Measurements from ENCODE around the gene IQCC.

The IQCC gene

GRCh38 chr1:32194984-32195383, 10.5 kb upstream of the IQCC start:
- no peak overlapping the region for H3K4me3 ChIP-seq (ENCODE audit: low read depth, low read length)
- DNase-seq (ENCODE audit: low read depth) = no peak

DNA sequence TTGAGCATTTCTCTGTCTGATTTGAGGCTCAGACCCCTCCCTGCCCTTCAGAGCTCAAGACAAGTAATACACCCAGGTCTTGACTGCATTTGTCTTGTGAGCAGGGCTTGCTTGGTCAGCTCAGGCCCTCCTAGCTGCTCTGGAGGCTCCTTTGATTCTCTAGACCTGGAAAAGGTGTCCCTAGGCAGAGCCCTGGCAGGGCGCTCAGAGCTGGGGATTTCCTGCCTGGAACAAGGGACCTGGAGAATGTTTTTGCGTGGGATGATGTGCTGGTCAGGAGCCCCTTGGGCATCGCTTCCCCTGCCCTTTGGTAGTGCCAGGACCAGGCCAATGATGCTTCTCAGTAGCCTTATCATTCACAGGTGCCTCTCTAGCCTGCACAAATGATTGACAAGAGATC, 9.9 kb upstream of the IQCC start:
- H3K4me3 ChIP-seq (ENCODE audit: low read depth, low read length) = no peak overlapping the region
- DNase-seq (ENCODE audit: low read depth) = no peak

DNA sequence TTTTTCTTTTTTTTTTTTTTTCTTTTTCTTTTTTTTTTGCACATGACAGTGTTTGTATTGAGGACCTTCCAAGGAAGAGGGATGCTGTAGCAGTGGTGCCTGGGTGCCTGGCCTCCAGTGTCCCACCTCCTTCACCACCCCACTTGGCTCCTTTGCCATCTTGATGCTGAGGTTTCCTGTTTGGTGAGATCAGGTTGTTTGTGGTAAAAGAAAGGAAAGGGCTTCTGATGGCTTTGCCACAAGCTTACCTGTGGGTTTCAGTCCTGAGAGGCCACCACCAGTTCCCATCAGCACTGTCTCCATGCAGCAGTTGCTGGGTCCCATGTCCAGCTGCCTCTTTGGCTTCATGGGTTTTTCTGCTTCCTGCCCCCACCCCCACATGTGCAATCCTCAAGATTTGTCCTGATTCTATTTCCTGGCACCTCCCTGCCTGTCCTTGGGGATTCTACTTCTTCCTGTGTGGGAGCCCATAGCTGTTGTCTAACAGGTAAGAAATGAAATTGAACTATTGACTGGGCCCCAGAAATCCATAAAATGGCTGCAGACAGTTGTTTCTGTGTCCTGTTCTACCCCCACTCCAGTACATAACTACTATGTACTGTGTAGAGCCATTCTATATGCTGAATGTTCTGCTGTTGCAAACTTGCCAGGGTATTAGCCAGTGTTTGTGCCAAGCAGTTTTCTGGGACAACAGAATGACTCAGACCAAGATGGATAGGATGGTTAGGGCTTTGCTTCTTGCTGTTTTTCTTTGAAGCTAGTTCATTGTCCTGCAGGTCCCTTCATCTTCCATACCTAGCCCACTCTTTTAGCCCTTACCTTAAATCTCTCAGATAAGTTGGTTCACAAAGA, 9.3 kb upstream of the IQCC start:
- DNase-seq (ENCODE audit: low read depth) = no peak

DNA sequence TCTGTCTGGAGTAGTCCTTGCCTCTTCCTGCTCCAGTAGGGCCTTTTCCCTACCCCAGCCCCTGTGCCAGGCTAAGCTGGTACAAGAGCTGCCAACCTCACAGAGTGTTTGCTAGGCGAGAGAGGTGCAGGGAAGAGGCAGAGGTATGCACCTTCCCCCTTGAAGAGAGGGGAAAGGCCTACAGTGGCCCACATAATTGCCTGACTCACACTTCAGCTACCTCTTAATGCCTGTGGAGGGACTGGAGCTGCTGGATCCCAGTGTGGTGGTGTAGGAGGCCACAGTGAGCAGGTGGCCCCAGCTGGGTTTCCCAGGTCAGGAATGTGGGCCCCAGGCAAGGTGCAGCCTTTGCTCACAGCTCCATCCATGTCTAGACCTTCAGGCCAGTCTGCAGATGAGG, 8.4 kb upstream of the IQCC start:
- no peak for DNase-seq (ENCODE audit: low read depth)
- no peak overlapping the region for H3K4me3 ChIP-seq (ENCODE audit: low read depth, low read length)

More for the DNA sequence above, 9.3 kb upstream of the IQCC start:
- no peak overlapping the region for H3K4me3 ChIP-seq (ENCODE audit: low read depth, low read length)

DNA sequence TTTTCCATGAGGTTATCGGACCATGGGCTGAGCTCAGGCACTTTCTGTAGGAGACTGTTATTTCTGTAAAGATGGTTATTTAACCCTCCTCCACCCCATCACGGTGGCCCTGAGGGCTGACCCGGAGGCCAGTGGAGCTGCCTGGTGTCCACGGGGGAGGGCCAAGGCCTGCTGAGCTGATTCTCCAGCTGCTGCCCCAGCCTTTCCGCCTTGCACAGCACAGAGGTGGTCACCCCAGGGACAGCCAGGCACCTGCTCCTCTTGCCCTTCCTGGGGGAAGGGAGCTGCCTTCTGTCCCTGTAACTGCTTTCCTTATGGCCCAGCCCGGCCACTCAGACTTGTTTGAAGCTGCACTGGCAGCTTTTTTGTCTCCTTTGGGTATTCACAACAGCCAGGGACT, 7.6 kb upstream of the IQCC start:
- DNase-seq (ENCODE audit: low read depth) = no peak
- no peak overlapping the region for H3K4me3 ChIP-seq (ENCODE audit: low read depth, low read length)

- H3K4me3 ChIP-seq (ENCODE audit: low read depth, low read length) = no peak overlapping the region
- no peak for DNase-seq (ENCODE audit: low read depth)
Observed at GRCh38 chr1:32198237-32199042, 7.0 kb upstream of the IQCC start.

DNA sequence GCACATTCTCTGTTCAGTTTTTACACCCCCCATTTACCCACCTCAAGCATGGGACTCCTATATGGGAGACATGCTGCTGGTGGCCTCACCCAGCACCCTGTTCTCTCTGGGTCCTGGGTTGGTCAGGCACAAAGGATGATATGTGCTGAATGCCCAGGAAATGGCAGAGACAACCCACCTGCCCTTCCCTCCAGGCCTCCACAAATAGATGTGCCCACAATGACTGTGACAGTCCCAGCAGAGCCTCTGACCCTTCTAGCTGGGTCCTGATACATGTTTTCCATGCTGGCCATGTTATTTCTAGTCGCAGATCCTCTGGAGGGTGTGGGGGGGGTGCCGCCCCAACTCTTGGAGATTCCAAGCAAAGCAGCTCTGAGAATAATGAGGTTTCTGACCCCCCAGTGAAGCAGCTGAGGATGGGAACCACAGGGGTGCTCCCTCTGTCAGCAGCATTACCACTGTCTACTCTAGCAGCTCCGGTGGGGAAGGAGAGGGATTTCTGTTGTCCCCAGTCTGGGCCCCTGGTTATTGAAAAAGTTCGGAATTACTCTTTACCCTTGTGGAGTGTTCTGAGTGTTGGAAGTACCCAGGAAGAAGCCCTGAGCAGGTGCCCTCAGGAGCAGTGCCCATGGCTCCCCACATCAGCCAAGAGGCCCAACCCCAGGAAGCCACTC, 6.3 kb upstream of the IQCC start:
- H3K4me3 ChIP-seq (ENCODE audit: low read depth, low read length) = peak overlapping the region; percentile 68
- DNase-seq (ENCODE audit: low read depth) = no peak

- H3K4me3 ChIP-seq (ENCODE audit: low read depth, low read length) = peak overlapping the region; percentile 68
- DNase-seq (ENCODE audit: low read depth) = no peak
Observed at GRCh38 chr1:32199717-32200072, 5.8 kb upstream of the IQCC start.

GRCh38 chr1:32200226-32201010, 5.1 kb upstream of the IQCC start, which contains the start of gene CCDC28B:
Gene CCDC28B (plus strand): TSS chr1:32200595. CDS start chr1:32201936, 1,341 bp downstream.
- DNase-seq (ENCODE audit: low read depth) = peak; percentile 70

DNA sequence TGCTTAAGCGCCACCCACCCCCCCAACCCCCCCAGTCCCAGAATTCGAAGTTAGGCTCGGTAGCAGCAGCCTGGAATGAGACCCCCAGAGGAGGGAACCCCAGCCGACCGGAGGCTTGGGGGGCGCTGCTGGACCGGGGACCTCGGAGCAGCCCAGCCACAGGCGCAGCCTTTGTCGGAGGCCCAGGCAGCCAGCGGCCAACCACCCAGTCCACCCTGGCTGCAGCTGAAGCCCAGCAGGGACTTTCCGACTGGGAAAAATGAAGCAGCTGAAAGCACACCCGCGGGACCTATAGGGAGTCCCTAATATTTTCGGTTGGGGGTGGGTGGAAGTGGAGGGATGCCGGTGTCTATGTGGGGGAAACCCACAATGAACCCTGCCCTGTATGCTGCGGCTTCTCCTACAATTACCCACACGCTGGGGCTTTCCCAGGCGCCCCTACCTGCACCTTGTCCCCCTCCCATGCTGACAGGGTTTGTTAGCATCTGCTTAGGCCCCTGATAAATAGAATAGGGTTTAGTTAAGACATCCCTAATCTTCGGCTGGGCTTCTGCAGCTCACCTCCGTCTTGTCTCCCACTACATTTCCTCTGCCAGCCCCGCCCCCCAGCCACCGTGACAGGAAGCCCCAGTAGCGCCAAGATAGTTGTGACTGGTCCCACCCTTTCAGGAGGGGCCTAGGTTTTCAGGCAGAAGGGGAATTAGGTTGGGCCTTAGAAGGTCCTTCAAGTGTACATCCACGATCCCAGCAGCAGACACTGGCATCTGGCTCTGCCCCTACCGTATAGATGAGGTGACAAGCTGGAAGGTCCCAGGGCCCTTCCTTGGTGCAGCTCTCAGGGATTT, 4.2 kb upstream of the IQCC start:
- no peak for DNase-seq (ENCODE audit: low read depth)
- H3K4me3 ChIP-seq (ENCODE audit: low read depth, low read length) = peak overlapping the region; percentile 68

More at GRCh38 chr1:32200226-32201010, 5.1 kb upstream of the IQCC start, which contains the start of gene CCDC28B:
- H3K4me3 ChIP-seq (ENCODE audit: low read depth, low read length) = peak within 1 kb of the TSS; percentile 68

GRCh38 chr1:32204943-32205361, 519 bp upstream of the IQCC start:
- no peak for DNase-seq (ENCODE audit: low read depth)

GRCh38 chr1:32208469-32208868, 3.0 kb downstream of the IQCC start:
- no peak for DNase-seq (ENCODE audit: low read depth)
- H3K4me3 ChIP-seq (ENCODE audit: low read depth, low read length) = no peak overlapping the region

More at GRCh38 chr1:32204943-32205361, 519 bp upstream of the IQCC start:
- peak overlapping the region; percentile 81 for H3K4me3 ChIP-seq (ENCODE audit: low read depth, low read length)

DNA sequence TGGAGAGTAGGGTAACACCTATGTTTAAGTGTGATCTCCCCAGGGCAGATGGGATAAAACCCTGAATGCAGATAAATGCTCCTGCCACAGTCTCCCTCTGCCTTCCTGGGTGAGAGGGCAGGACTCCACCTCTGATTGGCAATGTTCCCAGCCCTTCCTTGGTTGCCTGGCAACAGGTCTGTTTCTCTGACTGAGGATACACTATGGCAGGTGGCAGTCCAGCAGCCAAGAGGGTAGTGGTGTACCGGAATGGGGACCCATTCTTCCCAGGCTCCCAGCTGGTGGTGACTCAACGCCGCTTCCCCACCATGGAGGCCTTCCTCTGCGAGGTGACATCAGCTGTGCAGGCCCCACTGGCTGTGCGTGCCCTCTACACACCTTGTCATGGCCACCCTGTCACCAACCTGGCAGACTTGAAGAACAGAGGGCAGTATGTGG, 3.4 kb downstream of the IQCC start, which contains the start of gene DCDC2B:
DCDC2B (plus strand) TSS at position 199 of the 438 bp plus-strand sequence; CDS start at position 204, 5 bp downstream.
- no peak for DNase-seq (ENCODE audit: low read depth)
- no peak within 1 kb of the TSS for H3K4me3 ChIP-seq (ENCODE audit: low read depth, low read length)

GRCh38 chr1:32215629-32216480, 10.4 kb downstream of the IQCC start:
- no peak overlapping the region for H3K4me3 ChIP-seq (ENCODE audit: low read depth, low read length)

DNA sequence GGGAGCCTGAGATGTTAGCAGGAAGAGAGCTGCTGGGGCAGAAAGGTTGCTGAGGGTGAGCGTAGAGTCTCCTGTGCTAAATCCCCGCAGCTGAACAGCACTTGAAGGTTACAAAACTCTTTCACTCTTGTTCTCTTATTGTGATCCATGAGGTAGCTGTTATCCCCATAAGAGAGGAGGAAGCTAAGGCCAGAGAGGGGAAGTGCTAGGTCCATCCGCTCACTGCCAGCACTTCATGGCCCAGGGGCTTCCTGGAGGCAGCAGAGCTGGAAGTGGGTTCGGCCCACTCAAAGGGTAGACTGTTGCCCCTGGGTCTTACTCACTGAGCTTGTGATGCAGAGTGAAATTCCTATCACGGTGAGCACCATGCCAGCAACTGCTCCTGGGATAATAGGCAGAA, 11.1 kb downstream of the IQCC start:
- no peak overlapping the region for H3K4me3 ChIP-seq (ENCODE audit: low read depth, low read length)
- DNase-seq (ENCODE audit: low read depth) = no peak

More at GRCh38 chr1:32215629-32216480, 10.4 kb downstream of the IQCC start:
- DNase-seq (ENCODE audit: low read depth) = no peak

GRCh38 chr1:32219022-32219421, 13.6 kb downstream of the IQCC start:
- no peak overlapping the region for H3K4me3 ChIP-seq (ENCODE audit: low read depth, low read length)
- no peak for DNase-seq (ENCODE audit: low read depth)

All from skeletal muscle cell (primary cell).